GM18508 (cell line): Measurements from ENCODE around the gene RASGRF2.
"Not testable (repeated sequence)": the region's sequence is repeated elsewhere in the genome, so short reads cannot be mapped to it uniquely, and the experiment has no call there.

Experiments used
- ATAC-seq: cut with Tn5 transposase; IDR thresholded peaks from one replicate; pipeline ENCODE4 v1.9.1; 2021; ENCODE audit warnings: moderate number of reproducible peaks; ENCODE audit not compliant: insufficient read depth, unreplicated experiment

RASGRF2 gene

GRCh38 chr5:80982093-80982492, 21.9 kb downstream of the RASGRF2 start:
- ATAC-seq = no peak

- no peak for ATAC-seq
Measured at GRCh38 chr5:80985600-80986228, 25.6 kb downstream of the RASGRF2 start.

GRCh38 chr5:80986382-80986781, 26.2 kb downstream of the RASGRF2 start:
- no peak for ATAC-seq

GRCh38 chr5:80987078-80987766, 27.1 kb downstream of the RASGRF2 start:
- no peak for ATAC-seq

GRCh38 chr5:80988419-80988935, 28.3 kb downstream of the RASGRF2 start:
- no peak for ATAC-seq

- no peak for ATAC-seq
Measured at GRCh38 chr5:80989883-80990282, 29.7 kb downstream of the RASGRF2 start.

- ATAC-seq = no peak
Measured at GRCh38 chr5:80990527-80990926, 30.4 kb downstream of the RASGRF2 start.

GRCh38 chr5:80990971-80991370, 30.8 kb downstream of the RASGRF2 start:
- ATAC-seq = no peak

GRCh38 chr5:80995908-80996307, 35.7 kb downstream of the RASGRF2 start:
- no peak for ATAC-seq

GRCh38 chr5:80998590-80998979, 38.4 kb downstream of the RASGRF2 start:
- no peak for ATAC-seq

GRCh38 chr5:81003811-81004386, 43.7 kb downstream of the RASGRF2 start:
- ATAC-seq = no peak

GRCh38 chr5:81005708-81006107, 45.5 kb downstream of the RASGRF2 start:
- no peak for ATAC-seq

- ATAC-seq = no peak
Measured at GRCh38 chr5:81006231-81006630, 46.1 kb downstream of the RASGRF2 start.

GRCh38 chr5:81006947-81007636, 46.9 kb downstream of the RASGRF2 start:
- no peak for ATAC-seq

GRCh38 chr5:81007637-81008027, 47.5 kb downstream of the RASGRF2 start:
- ATAC-seq = no peak

GRCh38 chr5:81010336-81011169, 50.4 kb downstream of the RASGRF2 start:
- no peak for ATAC-seq

GRCh38 chr5:81014348-81014747, 54.2 kb downstream of the RASGRF2 start:
- ATAC-seq = no peak

GRCh38 chr5:81016116-81016515, 56.0 kb downstream of the RASGRF2 start:
- ATAC-seq = no peak

- ATAC-seq = no peak
Measured at GRCh38 chr5:81017320-81017719, 57.2 kb downstream of the RASGRF2 start.

GRCh38 chr5:81018608-81019007, 58.4 kb downstream of the RASGRF2 start:
- ATAC-seq = not testable (repeated sequence)
